ENCODE measurements around the gene NFATC2. TPM values are rescaled to one million over a fixed set of nuclear protein-coding genes. Genes with fewer than 3 reads are reported as not detected.

NFATC2 gene
- total RNA-seq, 1 experiment from 2014 or later: 6.3 TPM

GRCh38 chr20:51460569-51461265 lies 81.8 kb downstream of the NFATC2 start:
- H3K36me3 ChIP-seq (ENCODE audit: low read depth): no peaks in the 10 kb centered on the region
- no peak overlapping the region for H3K27ac ChIP-seq

DNA sequence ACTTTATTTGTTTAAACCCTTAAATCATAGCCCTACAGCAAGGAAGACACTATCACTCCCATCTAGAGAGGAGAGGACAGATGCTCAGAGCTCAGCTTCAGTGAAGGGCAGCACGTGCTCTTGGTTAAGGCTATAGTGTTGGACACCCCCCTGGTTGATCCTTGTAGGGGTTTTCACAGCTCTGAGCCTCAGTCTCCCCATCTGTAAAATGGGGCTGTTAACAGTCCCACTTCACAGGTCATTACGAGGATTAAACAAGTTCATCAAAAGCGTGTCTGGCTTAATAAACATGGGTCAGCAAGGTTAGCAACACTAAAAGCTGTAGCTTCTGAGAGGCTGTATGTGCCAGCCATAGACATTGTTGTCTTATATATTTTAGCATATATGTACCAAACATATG lies 82.4 kb downstream of the NFATC2 start:
- intact Hi-C loops (cut with micrococcal nuclease; ENCODE audit: unreplicated experiment): no loop called here
- no TSS peak for BruUV-seq (replicated peaks)
- H3F3A ChIP-seq (ENCODE audit: insufficient read depth, low read depth): peaks cover 23% of the 10 kb centered on the region
- no peaks in the 10 kb centered on the region for H3K27me3 ChIP-seq (ENCODE audit: insufficient read depth, low read depth)
- no peak overlapping the region for H3K4me2 ChIP-seq
- TF ChIP-seq, protein P1, sequence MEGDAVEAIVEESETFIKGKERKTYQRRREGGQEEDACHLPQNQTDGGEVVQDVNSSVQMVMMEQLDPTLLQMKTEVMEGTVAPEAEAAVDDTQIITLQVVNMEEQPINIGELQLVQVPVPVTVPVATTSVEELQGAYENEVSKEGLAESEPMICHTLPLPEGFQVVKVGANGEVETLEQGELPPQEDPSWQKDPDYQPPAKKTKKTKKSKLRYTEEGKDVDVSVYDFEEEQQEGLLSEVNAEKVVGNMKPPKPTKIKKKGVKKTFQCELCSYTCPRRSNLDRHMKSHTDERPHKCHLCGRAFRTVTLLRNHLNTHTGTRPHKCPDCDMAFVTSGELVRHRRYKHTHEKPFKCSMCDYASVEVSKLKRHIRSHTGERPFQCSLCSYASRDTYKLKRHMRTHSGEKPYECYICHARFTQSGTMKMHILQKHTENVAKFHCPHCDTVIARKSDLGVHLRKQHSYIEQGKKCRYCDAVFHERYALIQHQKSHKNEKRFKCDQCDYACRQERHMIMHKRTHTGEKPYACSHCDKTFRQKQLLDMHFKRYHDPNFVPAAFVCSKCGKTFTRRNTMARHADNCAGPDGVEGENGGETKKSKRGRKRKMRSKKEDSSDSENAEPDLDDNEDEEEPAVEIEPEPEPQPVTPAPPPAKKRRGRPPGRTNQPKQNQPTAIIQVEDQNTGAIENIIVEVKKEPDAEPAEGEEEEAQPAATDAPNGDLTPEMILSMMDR (conservative IDR thresholded peaks at IDR 0.05): no peak
- no peak for TF ChIP-seq EZH2 (IDR thresholded peaks at IDR 0.05; ENCODE audit: low read depth)
- H3K27ac ChIP-seq: no peak overlapping the region
- H4K20me1 ChIP-seq (ENCODE audit: insufficient read depth): no peaks in the 10 kb centered on the region
- no peak overlapping the region for H3K4me3 ChIP-seq
- H3K9me2 ChIP-seq (ENCODE audit: insufficient read depth): no peaks in the 10 kb centered on the region
- peaks cover 26% of the 10 kb centered on the region for H3K4me1 ChIP-seq (replicated peaks; ENCODE audit: insufficient read depth)
- POLR2A ChIA-PET (ENCODE audit: unreplicated experiment): interaction anchor here (0.6 kb wide), 1 partner anchor 82 kb away, joined by 5 read pairs; no protein-coding TSS in a partner anchor
- H2AFZ ChIP-seq: no peak overlapping the region
- H3K79me2 ChIP-seq (ENCODE audit: low read depth): no peaks in the 10 kb centered on the region
- DNase-seq: no peak
- H3K36me3 ChIP-seq (ENCODE audit: low read depth): no peaks in the 10 kb centered on the region
- CTCF ChIA-PET: no interaction called here
- no peaks in the 10 kb centered on the region for H3K9me3 ChIP-seq (ENCODE audit: insufficient read depth, low read depth)

More at GRCh38 chr20:51460569-51461265, 81.8 kb downstream of the NFATC2 start:
- no peaks in the 10 kb centered on the region for H3K9me2 ChIP-seq (ENCODE audit: insufficient read depth)
- CTCF ChIA-PET: no interaction called here
- no peak overlapping the region for H3K4me2 ChIP-seq
- H3K9me3 ChIP-seq (ENCODE audit: insufficient read depth, low read depth): no peaks in the 10 kb centered on the region
- peaks cover 26% of the 10 kb centered on the region for H3K4me1 ChIP-seq (replicated peaks; ENCODE audit: insufficient read depth)
- TF ChIP-seq EZH2 (IDR thresholded peaks at IDR 0.05; ENCODE audit: low read depth): no peak
- TF ChIP-seq, protein P1 (conservative IDR thresholded peaks at IDR 0.05): no peak
- no peaks in the 10 kb centered on the region for H3K79me2 ChIP-seq (ENCODE audit: low read depth)
- H3F3A ChIP-seq (ENCODE audit: insufficient read depth, low read depth): peaks cover 23% of the 10 kb centered on the region
- no peaks in the 10 kb centered on the region; the same call in 1 of the 2 replicates for H4K20me1 ChIP-seq (ENCODE audit: insufficient read depth)
- BruUV-seq (replicated peaks): no TSS peak
- POLR2A ChIA-PET (ENCODE audit: unreplicated experiment): no interaction called here
- no peak overlapping the region for H3K4me3 ChIP-seq
- H3K27me3 ChIP-seq (ENCODE audit: insufficient read depth, low read depth): no peaks in the 10 kb centered on the region
- H2AFZ ChIP-seq: no peak overlapping the region
- no peak for DNase-seq
- intact Hi-C loops (cut with micrococcal nuclease; ENCODE audit: unreplicated experiment): no loop called here

- ChIA-PET POLR2A (ENCODE audit: unreplicated experiment) (no interaction called here), CTCF (interaction anchor here (0.6 kb wide), 1 partner anchor 69 kb away, joined by 3 read pairs; no protein-coding TSS in a partner anchor)
- Histone ChIP-seq H3K36me3 (ENCODE audit: low read depth) (peaks cover 10% of the 10 kb centered on the region), H3K27ac (no peak overlapping the region), H3K4me1 (replicated peaks; ENCODE audit: insufficient read depth) (peaks cover 26% of the 10 kb centered on the region), H3K79me2 (ENCODE audit: low read depth) (no peaks in the 10 kb centered on the region), H4K20me1 (ENCODE audit: insufficient read depth) (no peaks in the 10 kb centered on the region), H2AFZ (no peak overlapping the region), H3K9me3 (ENCODE audit: insufficient read depth, low read depth) (no peaks in the 10 kb centered on the region), H3K27me3 (ENCODE audit: insufficient read depth, low read depth) (no peaks in the 10 kb centered on the region), H3K4me3 (no peak overlapping the region), H3K9me2 (ENCODE audit: insufficient read depth) (no peaks in the 10 kb centered on the region), H3F3A (ENCODE audit: insufficient read depth, low read depth) (peaks cover 23% of the 10 kb centered on the region), H3K4me2 (no peak overlapping the region)
- DNase-seq: no peak
- BruUV-seq (replicated peaks): no TSS peak
- TF ChIP-seq, protein P1 (conservative IDR thresholded peaks at IDR 0.05): no peak
- TF ChIP-seq EZH2 (IDR thresholded peaks at IDR 0.05; ENCODE audit: low read depth): no peak
- intact Hi-C loops (cut with micrococcal nuclease; ENCODE audit: unreplicated experiment): no loop called here
Measured at GRCh38 chr20:51458751-51459439, 83.6 kb downstream of the NFATC2 start.

Measured in PC-9 (cell line).